ENCODE data around the gene NSMCE3. TPM values are rescaled to one million over a fixed set of nuclear protein-coding genes. Genes with fewer than 3 reads are reported as not detected.

NSMCE3 gene
- total RNA-seq, 1 donor from 2014 or later: 12.7 TPM

DNA sequence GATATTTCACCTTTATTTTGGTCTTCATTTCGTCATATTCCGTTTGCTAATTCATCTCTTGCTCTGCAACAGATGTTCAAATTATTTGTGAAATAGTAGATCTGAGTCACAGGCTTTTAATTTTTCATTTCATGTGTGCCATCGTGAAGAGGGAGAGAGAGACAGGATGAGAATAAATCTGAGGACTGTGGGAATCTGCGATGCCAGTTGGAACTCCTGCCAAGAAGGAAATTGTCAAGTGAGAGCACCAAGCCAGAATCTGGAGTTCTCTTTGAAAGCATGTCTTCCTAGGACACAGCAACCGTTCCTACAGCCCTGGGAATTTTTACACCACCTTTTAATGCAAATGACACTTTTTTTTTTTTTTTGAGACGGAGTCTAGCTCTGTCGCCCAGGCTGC, 48.8 kb downstream of the NSMCE3 start:
- peak; percentile 70 for DNase-seq

DNA sequence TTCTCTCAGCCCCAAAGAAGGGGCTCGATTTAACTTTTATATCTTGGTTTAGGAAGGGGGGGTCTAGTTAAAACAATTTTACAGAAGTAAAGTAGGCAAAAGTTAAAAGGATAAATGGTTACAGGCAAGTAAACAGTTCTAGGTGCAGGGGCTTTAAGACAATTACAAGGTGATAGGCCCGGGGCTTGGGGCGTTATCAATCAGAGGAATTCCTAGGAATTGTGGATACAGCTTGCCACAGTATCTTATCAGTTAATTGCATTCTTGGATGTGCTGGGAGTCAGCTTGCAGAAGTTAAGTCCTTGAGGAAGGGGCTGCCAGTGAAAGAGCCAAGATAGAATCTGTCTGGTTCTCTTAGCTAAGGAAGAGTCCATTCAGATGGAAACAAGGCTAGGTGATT, 52.7 kb downstream of the NSMCE3 start:
- DNase-seq: no peak

Small RNA genes lying within 50 kb of the gene (small RNA-seq; reads per million reads assigned to genes)
- gene RF00201 (ENCODE audit: low replicate concordance): not detected

Measured in tongue (tissue), 3 donors.